ENCODE results near the gene SESTD1. TPM values are rescaled to one million over a fixed set of nuclear protein-coding genes. Genes with fewer than 3 reads are reported as not detected.

Gene SESTD1
- total and polyA plus RNA-seq, 9 of the 15 experiments (the other 6 are each of a cell fraction or from before 2014, with no cell fraction given), result 0.32 to 5.6 (median 2.1) TPM

DNA sequence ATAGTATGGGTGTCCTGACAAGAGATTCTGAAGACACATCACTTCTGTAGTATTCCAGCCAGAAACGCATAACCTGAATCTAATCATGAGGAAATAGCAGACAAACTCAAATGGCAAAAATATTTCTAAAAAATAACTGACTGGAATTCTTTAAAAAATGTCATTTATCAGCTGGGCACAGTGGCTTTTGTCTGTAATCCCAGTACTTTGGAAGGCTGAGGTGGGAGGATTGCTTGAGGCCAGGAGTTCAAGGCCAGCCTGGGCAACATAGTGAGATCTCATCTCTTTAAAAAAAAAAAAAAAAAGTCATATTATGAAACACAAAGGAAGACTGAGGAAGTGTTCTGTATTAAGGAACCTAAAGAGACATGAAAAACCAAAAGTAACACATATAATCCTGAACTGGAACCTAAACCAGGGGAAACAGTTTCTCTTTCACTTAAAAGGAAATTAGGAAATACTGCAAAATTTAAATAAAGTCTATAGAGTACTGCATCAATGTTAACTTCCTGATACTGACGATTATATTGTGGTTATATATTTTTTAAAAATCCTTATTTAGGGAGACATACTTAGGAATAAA, 29.9 kb downstream of the SESTD1 start:
- H3K9me1 ChIP-seq (ENCODE audit: control insufficient read depth, insufficient read depth, low read length), result no peaks in the 10 kb centered on the region
- no peak overlapping the region for H3K4me3 ChIP-seq
- no peak overlapping the region for H3K4me2 ChIP-seq (ENCODE audit: insufficient read depth, low read length)
- POLR2A ChIA-PET, result no interaction called here
- no peaks in the 10 kb centered on the region for H3K79me2 ChIP-seq (ENCODE audit: control insufficient read depth, insufficient read depth, low read length)
- no peak for FAIRE-seq
- DNase-seq (ENCODE audit: extremely low read depth in 1 of 4, low spot score in 3 of 4), result no peak
- H3K27me3 ChIP-seq (ENCODE audit: control insufficient read depth in 2 of 2, insufficient read depth in 2 of 2, low read length in 2 of 2), result no peaks in the 10 kb centered on the region
- no peaks in the 10 kb centered on the region for H3K36me3 ChIP-seq (ENCODE audit: control insufficient read depth, insufficient read depth, low read length)
- intact Hi-C loops (cut with micrococcal nuclease), result no loop called here
- no peak overlapping the region for H3K9ac ChIP-seq (ENCODE audit: insufficient read depth in 1 of 2, low read depth in 2 of 2, low read length in 2 of 2)
- H3K27ac ChIP-seq (ENCODE audit: extremely low read depth, low read depth, low read length), result no peak overlapping the region
- H3K4me1 ChIP-seq (replicated peaks in 1 of 2; ENCODE audit: control insufficient read depth in 2 of 2, insufficient read depth in 2 of 2, low read length in 2 of 2), result no peaks in the 10 kb centered on the region
- WGBS (ENCODE audit: insufficient coverage, low coverage, missing lambda C conversion rate), result 5% methylated on average over 2 of the region's 2 CpGs
- CTCF ChIA-PET (ENCODE audit: low intra/inter-chr PET ratio), result no interaction called here
- no peaks in the 10 kb centered on the region for H4K20me1 ChIP-seq (replicated peaks; ENCODE audit: control insufficient read depth, insufficient read depth, low read length)
- in situ Hi-C loops (cut with MboI), result no loop called here
- BruUV-seq (replicated peaks), result no TSS peak
- no peak for TF ChIP-seq GABPA (tag; conservative IDR thresholded peaks at IDR 0.05; ENCODE audit: low read depth)
- TF ChIP-seq, protein P1, sequence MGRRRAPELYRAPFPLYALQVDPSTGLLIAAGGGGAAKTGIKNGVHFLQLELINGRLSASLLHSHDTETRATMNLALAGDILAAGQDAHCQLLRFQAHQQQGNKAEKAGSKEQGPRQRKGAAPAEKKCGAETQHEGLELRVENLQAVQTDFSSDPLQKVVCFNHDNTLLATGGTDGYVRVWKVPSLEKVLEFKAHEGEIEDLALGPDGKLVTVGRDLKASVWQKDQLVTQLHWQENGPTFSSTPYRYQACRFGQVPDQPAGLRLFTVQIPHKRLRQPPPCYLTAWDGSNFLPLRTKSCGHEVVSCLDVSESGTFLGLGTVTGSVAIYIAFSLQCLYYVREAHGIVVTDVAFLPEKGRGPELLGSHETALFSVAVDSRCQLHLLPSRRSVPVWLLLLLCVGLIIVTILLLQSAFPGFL (CRISPR knock-in tag; IDR thresholded peaks at IDR 0.05), result no peak
- no peak for TF ChIP-seq ARID1B (IDR thresholded peaks at IDR 0.05)
- TF ChIP-seq KDM2B (CRISPR knock-in tag; IDR thresholded peaks at IDR 0.05), result no peak
- TF ChIP-seq ZBTB17 (CRISPR knock-in tag; IDR thresholded peaks at IDR 0.05), result no peak
- no peak for TF ChIP-seq SIX5 (IDR thresholded peaks at IDR 0.05; ENCODE audit: borderline replicate concordance in 1 of 2, insufficient read depth in 1 of 2, low read depth in 1 of 2, low read length in 2 of 2)
- TF ChIP-seq, protein P2, sequence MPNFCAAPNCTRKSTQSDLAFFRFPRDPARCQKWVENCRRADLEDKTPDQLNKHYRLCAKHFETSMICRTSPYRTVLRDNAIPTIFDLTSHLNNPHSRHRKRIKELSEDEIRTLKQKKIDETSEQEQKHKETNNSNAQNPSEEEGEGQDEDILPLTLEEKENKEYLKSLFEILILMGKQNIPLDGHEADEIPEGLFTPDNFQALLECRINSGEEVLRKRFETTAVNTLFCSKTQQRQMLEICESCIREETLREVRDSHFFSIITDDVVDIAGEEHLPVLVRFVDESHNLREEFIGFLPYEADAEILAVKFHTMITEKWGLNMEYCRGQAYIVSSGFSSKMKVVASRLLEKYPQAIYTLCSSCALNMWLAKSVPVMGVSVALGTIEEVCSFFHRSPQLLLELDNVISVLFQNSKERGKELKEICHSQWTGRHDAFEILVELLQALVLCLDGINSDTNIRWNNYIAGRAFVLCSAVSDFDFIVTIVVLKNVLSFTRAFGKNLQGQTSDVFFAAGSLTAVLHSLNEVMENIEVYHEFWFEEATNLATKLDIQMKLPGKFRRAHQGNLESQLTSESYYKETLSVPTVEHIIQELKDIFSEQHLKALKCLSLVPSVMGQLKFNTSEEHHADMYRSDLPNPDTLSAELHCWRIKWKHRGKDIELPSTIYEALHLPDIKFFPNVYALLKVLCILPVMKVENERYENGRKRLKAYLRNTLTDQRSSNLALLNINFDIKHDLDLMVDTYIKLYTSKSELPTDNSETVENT (CRISPR knock-in tag; IDR thresholded peaks at IDR 0.05), result no peak
- TF ChIP-seq SIN3B (IDR thresholded peaks at IDR 0.05; ENCODE audit: low read depth), result no peak
- TF ChIP-seq, protein P3, sequence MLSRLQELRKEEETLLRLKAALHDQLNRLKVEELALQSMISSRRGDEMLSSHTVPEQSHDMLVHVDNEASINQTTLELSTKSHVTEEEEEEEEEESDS (CRISPR knock-in tag; IDR thresholded peaks at IDR 0.05), result no peak
- no peak for TF ChIP-seq ZFP1 (CRISPR knock-in tag; IDR thresholded peaks at IDR 0.05)
- no peak for TF ChIP-seq TAF1 (IDR thresholded peaks at IDR 0.05; ENCODE audit: control insufficient read depth, extremely low read depth, insufficient read depth, low read length, severe bottlenecking)
- no peak overlapping the region for H2AFZ ChIP-seq (ENCODE audit: low read depth, low read length)
- ATAC-seq, result no peak
- no peaks in the 10 kb centered on the region for H3K9me3 ChIP-seq (replicated peaks; ENCODE audit: control insufficient read depth, insufficient read depth, low read depth, low read length)

Measured in K562 (cell line).